ENCODE results near the gene TUBB4A. TPM values are rescaled to one million over a fixed set of nuclear protein-coding genes. Genes with fewer than 3 reads are reported as not detected.

Gene TUBB4A
- total and polyA plus RNA-seq, 9 donors: 0.18 to 1.4 (median 0.53) TPM

GRCh38 chr19:6467384-6467783 is 34.7 kb downstream of the TUBB4A start:
- H3K9me3 ChIP-seq (replicated peaks; ENCODE audit: control insufficient read depth, low read depth, low read length): no peaks in the 10 kb centered on the region
- no peaks in the 10 kb centered on the region for H3K36me3 ChIP-seq (ENCODE audit: control insufficient read depth, insufficient read depth, low read length)
- 46% methylated on average over 3 of the region's 8 CpGs for WGBS (ENCODE audit: insufficient coverage)
- DNase-seq: no peak
- H3K4me3 ChIP-seq (ENCODE audit: low read length): no peak overlapping the region
- peaks cover 50% of the 10 kb centered on the region for H3K27me3 ChIP-seq (ENCODE audit: control insufficient read depth, insufficient read depth, low read length)
- H3K4me1 ChIP-seq (ENCODE audit: control insufficient read depth, insufficient read depth, low read length): peaks cover 4% of the 10 kb centered on the region
- H3K27ac ChIP-seq (ENCODE audit: low read length): no peak overlapping the region

- Histone ChIP-seq H3K4me3 (ENCODE audit: low read length) (no peak overlapping the region), H3K9me3 (replicated peaks; ENCODE audit: control insufficient read depth, low read depth, low read length) (no peaks in the 10 kb centered on the region), H3K36me3 (ENCODE audit: control insufficient read depth, insufficient read depth, low read length) (no peaks in the 10 kb centered on the region), H3K27ac (ENCODE audit: low read length) (no peak overlapping the region), H3K4me1 (ENCODE audit: control insufficient read depth, insufficient read depth, low read length) (peaks cover 4% of the 10 kb centered on the region), H3K27me3 (ENCODE audit: control insufficient read depth, insufficient read depth, low read length) (peaks cover 50% of the 10 kb centered on the region)
- 95% methylated on average over 16 of the region's 21 CpGs for WGBS (ENCODE audit: insufficient coverage)
- DNase-seq: no peak
Observed at GRCh38 chr19:6466526-6467248, 35.4 kb downstream of the TUBB4A start.

GRCh38 chr19:6465663-6466062 is 36.4 kb downstream of the TUBB4A start:
- Histone ChIP-seq H3K36me3 (ENCODE audit: control insufficient read depth, insufficient read depth, low read length) (no peaks in the 10 kb centered on the region), H3K27ac (ENCODE audit: low read length) (no peak overlapping the region), H3K9me3 (replicated peaks; ENCODE audit: control insufficient read depth, low read depth, low read length) (no peaks in the 10 kb centered on the region), H3K4me3 (ENCODE audit: low read length) (no peak overlapping the region), H3K4me1 (ENCODE audit: control insufficient read depth, insufficient read depth, low read length) (peaks cover 6% of the 10 kb centered on the region), H3K27me3 (ENCODE audit: control insufficient read depth, insufficient read depth, low read length) (peaks cover 50% of the 10 kb centered on the region)
- DNase-seq: no peak
- WGBS (ENCODE audit: insufficient coverage): 100% methylated on average over 1 of the region's 8 CpGs

GRCh38 chr19:6465006-6465405 is 37.1 kb downstream of the TUBB4A start:
- no peaks in the 10 kb centered on the region for H3K36me3 ChIP-seq (ENCODE audit: control insufficient read depth, insufficient read depth, low read length)
- DNase-seq: no peak
- H3K9me3 ChIP-seq (replicated peaks; ENCODE audit: control insufficient read depth, low read depth, low read length): no peaks in the 10 kb centered on the region
- H3K4me1 ChIP-seq (ENCODE audit: control insufficient read depth, insufficient read depth, low read length): peaks cover 9% of the 10 kb centered on the region
- no peak overlapping the region for H3K27ac ChIP-seq (ENCODE audit: low read length)
- 28% methylated on average over 6 of the region's 9 CpGs for WGBS (ENCODE audit: insufficient coverage)
- H3K4me3 ChIP-seq (ENCODE audit: low read length): no peak overlapping the region
- H3K27me3 ChIP-seq (ENCODE audit: control insufficient read depth, insufficient read depth, low read length): peaks cover 50% of the 10 kb centered on the region

GRCh38 chr19:6464070-6464873 is 37.8 kb downstream of the TUBB4A start, which contains the start of gene CRB3:
Gene CRB3, plus strand, starts transcription at chr19:6464271. Its CDS starts 431 bp downstream, at chr19:6464702.
- Histone ChIP-seq H3K27ac (ENCODE audit: low read length) (no peak within 1 kb of the TSS), H3K36me3 (ENCODE audit: control insufficient read depth, insufficient read depth, low read length) (no peaks in the 10 kb centered on the region), H3K27me3 (ENCODE audit: control insufficient read depth, insufficient read depth, low read length) (peaks cover 50% of the 10 kb centered on the region), H3K4me3 (ENCODE audit: low read length) (no peak within 1 kb of the TSS), H3K4me1 (ENCODE audit: control insufficient read depth, insufficient read depth, low read length) (peaks cover 9% of the 10 kb centered on the region), H3K9me3 (replicated peaks; ENCODE audit: control insufficient read depth, low read depth, low read length) (no peaks in the 10 kb centered on the region)
- WGBS (ENCODE audit: insufficient coverage): under 1% methylated on average over 62 of the region's 65 CpGs
- DNase-seq: no peak

GRCh38 chr19:6460099-6460884 is 41.8 kb downstream of the TUBB4A start:
- DNase-seq: peak; percentile 100
- peaks cover 8% of the 10 kb centered on the region for H3K36me3 ChIP-seq (ENCODE audit: control insufficient read depth, insufficient read depth, low read length)
- peaks cover 3% of the 10 kb centered on the region for H3K9me3 ChIP-seq (replicated peaks; ENCODE audit: control insufficient read depth, low read depth, low read length)
- WGBS (ENCODE audit: insufficient coverage): under 1% methylated on average over 36 of the region's 57 CpGs
- H3K4me3 ChIP-seq (ENCODE audit: low read length): peak overlapping the region; percentile 77
- H3K27ac ChIP-seq (ENCODE audit: low read length): peak overlapping the region; percentile 77
- H3K4me1 ChIP-seq (ENCODE audit: control insufficient read depth, insufficient read depth, low read length): peaks cover 17% of the 10 kb centered on the region
- H3K27me3 ChIP-seq (ENCODE audit: control insufficient read depth, insufficient read depth, low read length): peaks cover 26% of the 10 kb centered on the region

GRCh38 chr19:6459262-6460098 is 42.6 kb downstream of the TUBB4A start, which contains the start of gene SLC25A23:
Gene SLC25A23, minus strand, starts transcription at chr19:6459792. Its CDS starts 164 bp downstream, at chr19:6459628.
- Histone ChIP-seq H3K27ac (ENCODE audit: low read length) (peak within 1 kb of the TSS; percentile 77), H3K9me3 (replicated peaks; ENCODE audit: control insufficient read depth, low read depth, low read length) (peaks cover 10% of the 10 kb centered on the region), H3K4me3 (ENCODE audit: low read length) (peak within 1 kb of the TSS; percentile 77), H3K36me3 (ENCODE audit: control insufficient read depth, insufficient read depth, low read length) (peaks cover 16% of the 10 kb centered on the region), H3K4me1 (ENCODE audit: control insufficient read depth, insufficient read depth, low read length) (peaks cover 17% of the 10 kb centered on the region), H3K27me3 (ENCODE audit: control insufficient read depth, insufficient read depth, low read length) (peaks cover 18% of the 10 kb centered on the region)
- peak; percentile 92 for DNase-seq
- WGBS (ENCODE audit: insufficient coverage): under 1% methylated on average over 46 of the region's 70 CpGs

- Histone ChIP-seq H3K36me3 (ENCODE audit: control insufficient read depth, insufficient read depth, low read length) (peaks cover 23% of the 10 kb centered on the region), H3K27me3 (ENCODE audit: control insufficient read depth, insufficient read depth, low read length) (peaks cover 11% of the 10 kb centered on the region), H3K4me1 (ENCODE audit: control insufficient read depth, insufficient read depth, low read length) (peaks cover 13% of the 10 kb centered on the region), H3K4me3 (ENCODE audit: low read length) (peak overlapping the region; percentile 26), H3K27ac (ENCODE audit: low read length) (no peak overlapping the region), H3K9me3 (replicated peaks; ENCODE audit: control insufficient read depth, low read depth, low read length) (peaks cover 17% of the 10 kb centered on the region)
- WGBS (ENCODE audit: insufficient coverage): 36% methylated on average over 14 of the region's 16 CpGs
- no peak for DNase-seq
Observed at GRCh38 chr19:6458695-6459261, 43.3 kb downstream of the TUBB4A start.

All from muscle of leg (tissue), 11 donors.